Measurements from ENCODE around the gene ZNF230. TPM values are rescaled to one million over a fixed set of nuclear protein-coding genes. Genes with fewer than 3 reads are reported as not detected.

Gene ZNF230
- total RNA-seq, 1 experiment from 2014 or later: 1.0 TPM

GRCh38 chr19:44021221-44021620 is 18.5 kb downstream of the ZNF230 start:
- no TSS peak for BruUV-seq (replicated peaks)
- Histone ChIP-seq H3K4me1 (ENCODE audit: insufficient read depth, low read length) (no peaks in the 10 kb centered on the region), H4K20me1 (ENCODE audit: low read length) (no peaks in the 10 kb centered on the region), H3K9ac (ENCODE audit: low read length) (no peak overlapping the region), H3K36me3 (ENCODE audit: low read depth, low read length) (no peaks in the 10 kb centered on the region), H3K9me2 (replicated peaks; ENCODE audit: low read length) (no peaks in the 10 kb centered on the region), H3K27me3 (ENCODE audit: low read length) (no peaks in the 10 kb centered on the region), H3F3A (ENCODE audit: low read length, unreplicated experiment) (no peaks in the 10 kb centered on the region), H3K4me3 (ENCODE audit: low read length) (no peak overlapping the region), H2AFZ (ENCODE audit: low read length) (no peak overlapping the region), H3K27ac (ENCODE audit: low read length) (no peak overlapping the region), H3K9me3 (ENCODE audit: low read length) (no peaks in the 10 kb centered on the region), H3K4me2 (ENCODE audit: low read length) (no peak overlapping the region), H3K79me2 (ENCODE audit: low read length) (no peaks in the 10 kb centered on the region)
- no peak for ATAC-seq
- TF ChIP-seq EZH2 (IDR thresholded peaks at IDR 0.05; ENCODE audit: low read length, unreplicated experiment): no peak
- no peak for TF ChIP-seq CTCF (conservative IDR thresholded peaks at IDR 0.05; ENCODE audit: low read depth, low read length)
- no peak for TF ChIP-seq EZH2phosphoT487 (IDR thresholded peaks at IDR 0.05; ENCODE audit: borderline replicate concordance, low read length)
- ChIA-PET POLR2A (ENCODE audit: unreplicated experiment) (no interaction called here), CTCF (no interaction called here)
- no peak for DNase-seq
- intact Hi-C loops (cut with micrococcal nuclease): no loop called here

GRCh38 chr19:44024900-44025216 is 22.1 kb downstream of the ZNF230 start:
- ATAC-seq (no peak), DNase-seq (no peak)
- no peaks in the 10 kb centered on the region for H3F3A ChIP-seq (ENCODE audit: low read length, unreplicated experiment)
- H4K20me1 ChIP-seq (ENCODE audit: low read length): no peaks in the 10 kb centered on the region
- H3K4me3 ChIP-seq (ENCODE audit: low read length): peak overlapping the region; percentile 69
- ChIA-PET CTCF (no interaction called here), POLR2A (ENCODE audit: unreplicated experiment) (interaction anchor here (0.8 kb wide), 1 partner anchor 102 kb away, joined by 4 read pairs; no protein-coding TSS in a partner anchor)
- H3K4me1 ChIP-seq (ENCODE audit: insufficient read depth, low read length): no peaks in the 10 kb centered on the region
- H3K9me2 ChIP-seq (replicated peaks; ENCODE audit: low read length): no peaks in the 10 kb centered on the region
- H3K9ac ChIP-seq (ENCODE audit: low read length): 0 out of 2 replicates have a peak overlapping the region, but pooled peaks have one; percentile 53
- peak overlapping the region; percentile 92 for H2AFZ ChIP-seq (ENCODE audit: low read length)
- H3K27ac ChIP-seq (ENCODE audit: low read length): no peak overlapping the region
- H3K27me3 ChIP-seq (ENCODE audit: low read length): no peaks in the 10 kb centered on the region
- peak overlapping the region; percentile 79 for H3K4me2 ChIP-seq (ENCODE audit: low read length)
- intact Hi-C loops (cut with micrococcal nuclease): no loop called here
- no peaks in the 10 kb centered on the region for H3K79me2 ChIP-seq (ENCODE audit: low read length)
- no peaks in the 10 kb centered on the region for H3K9me3 ChIP-seq (ENCODE audit: low read length)
- no peaks in the 10 kb centered on the region for H3K36me3 ChIP-seq (ENCODE audit: low read depth, low read length)
- TF ChIP-seq EZH2 (IDR thresholded peaks at IDR 0.05; ENCODE audit: low read length, unreplicated experiment): no peak
- TF ChIP-seq CTCF (conservative IDR thresholded peaks at IDR 0.05; ENCODE audit: low read depth, low read length): no peak
- TF ChIP-seq EZH2phosphoT487 (IDR thresholded peaks at IDR 0.05; ENCODE audit: borderline replicate concordance, low read length): no peak
- no TSS peak for BruUV-seq (replicated peaks)

- no peaks in the 10 kb centered on the region for H3K4me1 ChIP-seq (ENCODE audit: insufficient read depth, low read length)
- ChIA-PET POLR2A (ENCODE audit: unreplicated experiment) (interaction anchor here (0.8 kb wide), 1 partner anchor 102 kb away, joined by 4 read pairs; no protein-coding TSS in a partner anchor), CTCF (interaction anchor here (0.5 kb wide), 1 partner anchor 48 kb away, joined by 3 read pairs; no protein-coding TSS in a partner anchor)
- ATAC-seq: peak; percentile 83
- TSS peak; percentile 78 for BruUV-seq (replicated peaks)
- no peaks in the 10 kb centered on the region for H3K27me3 ChIP-seq (ENCODE audit: low read length)
- H3K4me3 ChIP-seq (ENCODE audit: low read length): peak within 1 kb of the TSS; percentile 69
- TF ChIP-seq EZH2phosphoT487 (IDR thresholded peaks at IDR 0.05; ENCODE audit: borderline replicate concordance, low read length): no peak
- no peak for TF ChIP-seq CTCF (conservative IDR thresholded peaks at IDR 0.05; ENCODE audit: low read depth, low read length)
- no peak for TF ChIP-seq EZH2 (IDR thresholded peaks at IDR 0.05; ENCODE audit: low read length, unreplicated experiment)
- intact Hi-C loops (cut with micrococcal nuclease): no loop called here
- no peaks in the 10 kb centered on the region for H3K79me2 ChIP-seq (ENCODE audit: low read length)
- H2AFZ ChIP-seq (ENCODE audit: low read length): peak within 1 kb of the TSS; percentile 92
- peak; percentile 60 for DNase-seq
- peak within 1 kb of the TSS; percentile 79 for H3K4me2 ChIP-seq (ENCODE audit: low read length)
- no peaks in the 10 kb centered on the region for H3F3A ChIP-seq (ENCODE audit: low read length, unreplicated experiment)
- 0 out of 2 replicates have a peak, but pooled peaks cover 2% of the 10 kb centered on the region for H3K36me3 ChIP-seq (ENCODE audit: low read depth, low read length)
- H3K9me3 ChIP-seq (ENCODE audit: low read length): 0 out of 2 replicates have a peak, but pooled peaks cover 1% of the 10 kb centered on the region
- H3K9ac ChIP-seq (ENCODE audit: low read length): peak within 1 kb of the TSS; percentile 53
- no peaks in the 10 kb centered on the region for H3K9me2 ChIP-seq (replicated peaks; ENCODE audit: low read length)
- no peak within 1 kb of the TSS for H3K27ac ChIP-seq (ENCODE audit: low read length)
- H4K20me1 ChIP-seq (ENCODE audit: low read length): no peaks in the 10 kb centered on the region
Observed at GRCh38 chr19:44025217-44025936, 22.6 kb downstream of the ZNF230 start, which contains the start of gene ZNF222. TSS of gene ZNF222 (plus strand) at chr19:44025379. CDS start at chr19:44025437, 58 bp downstream.

Data from PC-3 (cell line).